Measurements from ENCODE around the gene ACO2. TPM values are rescaled to one million over a fixed set of nuclear protein-coding genes. Genes with fewer than 3 reads are reported as not detected.

Gene ACO2
- total and polyA plus RNA-seq, 2 of the 13 experiments (the other 11 are each of a cell fraction or from before 2014, with no cell fraction given): 19.2 to 45.6 TPM

DNA sequence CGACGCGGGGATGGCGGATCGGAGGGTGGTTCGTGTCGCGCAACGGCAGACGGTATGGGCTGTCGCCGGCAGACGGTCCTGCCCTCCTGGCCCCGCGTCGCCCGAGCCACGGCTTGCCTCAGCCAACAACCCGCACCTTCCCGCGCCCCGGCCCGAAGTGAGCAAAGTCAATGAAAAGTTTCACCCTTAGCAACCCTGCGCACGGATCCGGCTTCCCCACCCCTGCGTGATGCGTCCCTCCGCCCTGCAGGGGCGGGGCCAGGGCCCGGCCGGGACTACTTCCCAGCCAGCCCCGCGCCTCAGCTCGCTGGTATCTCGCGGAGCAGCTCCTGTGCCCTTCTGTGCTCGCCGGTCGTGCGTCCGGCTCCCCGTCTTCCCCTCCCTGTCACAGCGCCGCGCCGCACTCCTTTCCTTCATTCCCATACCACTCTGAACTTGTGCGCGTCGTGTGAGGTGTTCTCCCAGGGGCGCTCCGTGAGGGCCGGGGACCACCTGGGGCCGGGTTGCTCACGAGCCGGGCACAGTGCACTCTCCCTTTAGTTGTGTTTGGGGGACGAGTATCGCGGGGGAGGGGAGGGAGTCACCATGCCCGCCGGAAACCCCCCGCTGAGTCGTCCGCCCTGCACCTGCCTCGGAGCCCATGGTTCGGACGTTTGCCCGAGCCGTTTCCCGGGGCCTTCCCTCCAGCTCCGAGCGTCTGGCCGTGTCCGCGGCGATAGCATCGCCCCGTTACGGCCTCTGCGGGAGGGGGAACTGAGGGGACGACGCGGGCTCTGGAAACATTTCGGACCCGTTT, 22.1 kb upstream of the ACO2 start, which contains the start of gene TOB2 (continued):
- TF ChIP-seq ZNF224 (CRISPR knock-in tag; IDR thresholded peaks at IDR 0.05) (peak; percentile 84), TIGD3 (CRISPR knock-in tag; IDR thresholded peaks at IDR 0.05; ENCODE audit: borderline replicate concordance) (no peak; the same call in 1 of the 2 replicates), ZNF234 (CRISPR knock-in tag; conservative IDR thresholded peaks at IDR 0.05) (peak; percentile 78), SMYD3 (CRISPR knock-in tag; IDR thresholded peaks at IDR 0.05) (peak; percentile 30; the same call in 1 of the 2 replicates), ZKSCAN5 (CRISPR knock-in tag; IDR thresholded peaks at IDR 0.05) (no peak), SAFB2 (CRISPR knock-in tag; IDR thresholded peaks at IDR 0.05; ENCODE audit: borderline replicate concordance, low read depth) (peak; percentile 99), HMGXB4 (CRISPR knock-in tag; IDR thresholded peaks at IDR 0.05; ENCODE audit: borderline replicate concordance in 1 of 2, low read depth in 1 of 2) (peak; percentile 96 to 98), AHDC1 (CRISPR knock-in tag; IDR thresholded peaks at IDR 0.05; ENCODE audit: borderline replicate concordance) (peak; percentile 21; the same call in 1 of the 2 replicates), ZNF652 (CRISPR knock-in tag; IDR thresholded peaks at IDR 0.05; ENCODE audit: borderline replicate concordance, low read depth) (peak; percentile 42; the same call in 1 of the 2 replicates), ATRX (CRISPR knock-in tag; IDR thresholded peaks at IDR 0.05; ENCODE audit: borderline replicate concordance) (no peak), ZNF331 (CRISPR knock-in tag; IDR thresholded peaks at IDR 0.05) (peak; percentile 96)
- TF ChIP-seq, protein P1, sequence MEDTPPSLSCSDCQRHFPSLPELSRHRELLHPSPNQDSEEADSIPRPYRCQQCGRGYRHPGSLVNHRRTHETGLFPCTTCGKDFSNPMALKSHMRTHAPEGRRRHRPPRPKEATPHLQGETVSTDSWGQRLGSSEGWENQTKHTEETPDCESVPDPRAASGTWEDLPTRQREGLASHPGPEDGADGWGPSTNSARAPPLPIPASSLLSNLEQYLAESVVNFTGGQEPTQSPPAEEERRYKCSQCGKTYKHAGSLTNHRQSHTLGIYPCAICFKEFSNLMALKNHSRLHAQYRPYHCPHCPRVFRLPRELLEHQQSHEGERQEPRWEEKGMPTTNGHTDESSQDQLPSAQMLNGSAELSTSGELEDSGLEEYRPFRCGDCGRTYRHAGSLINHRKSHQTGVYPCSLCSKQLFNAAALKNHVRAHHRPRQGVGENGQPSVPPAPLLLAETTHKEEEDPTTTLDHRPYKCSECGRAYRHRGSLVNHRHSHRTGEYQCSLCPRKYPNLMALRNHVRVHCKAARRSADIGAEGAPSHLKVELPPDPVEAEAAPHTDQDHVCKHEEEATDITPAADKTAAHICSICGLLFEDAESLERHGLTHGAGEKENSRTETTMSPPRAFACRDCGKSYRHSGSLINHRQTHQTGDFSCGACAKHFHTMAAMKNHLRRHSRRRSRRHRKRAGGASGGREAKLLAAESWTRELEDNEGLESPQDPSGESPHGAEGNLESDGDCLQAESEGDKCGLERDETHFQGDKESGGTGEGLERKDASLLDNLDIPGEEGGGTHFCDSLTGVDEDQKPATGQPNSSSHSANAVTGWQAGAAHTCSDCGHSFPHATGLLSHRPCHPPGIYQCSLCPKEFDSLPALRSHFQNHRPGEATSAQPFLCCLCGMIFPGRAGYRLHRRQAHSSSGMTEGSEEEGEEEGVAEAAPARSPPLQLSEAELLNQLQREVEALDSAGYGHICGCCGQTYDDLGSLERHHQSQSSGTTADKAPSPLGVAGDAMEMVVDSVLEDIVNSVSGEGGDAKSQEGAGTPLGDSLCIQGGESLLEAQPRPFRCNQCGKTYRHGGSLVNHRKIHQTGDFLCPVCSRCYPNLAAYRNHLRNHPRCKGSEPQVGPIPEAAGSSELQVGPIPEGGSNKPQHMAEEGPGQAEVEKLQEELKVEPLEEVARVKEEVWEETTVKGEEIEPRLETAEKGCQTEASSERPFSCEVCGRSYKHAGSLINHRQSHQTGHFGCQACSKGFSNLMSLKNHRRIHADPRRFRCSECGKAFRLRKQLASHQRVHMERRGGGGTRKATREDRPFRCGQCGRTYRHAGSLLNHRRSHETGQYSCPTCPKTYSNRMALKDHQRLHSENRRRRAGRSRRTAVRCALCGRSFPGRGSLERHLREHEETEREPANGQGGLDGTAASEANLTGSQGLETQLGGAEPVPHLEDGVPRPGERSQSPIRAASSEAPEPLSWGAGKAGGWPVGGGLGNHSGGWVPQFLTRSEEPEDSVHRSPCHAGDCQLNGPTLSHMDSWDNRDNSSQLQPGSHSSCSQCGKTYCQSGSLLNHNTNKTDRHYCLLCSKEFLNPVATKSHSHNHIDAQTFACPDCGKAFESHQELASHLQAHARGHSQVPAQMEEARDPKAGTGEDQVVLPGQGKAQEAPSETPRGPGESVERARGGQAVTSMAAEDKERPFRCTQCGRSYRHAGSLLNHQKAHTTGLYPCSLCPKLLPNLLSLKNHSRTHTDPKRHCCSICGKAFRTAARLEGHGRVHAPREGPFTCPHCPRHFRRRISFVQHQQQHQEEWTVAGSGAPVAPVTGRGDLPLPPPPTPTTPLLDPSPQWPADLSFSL (CRISPR knock-in tag; IDR thresholded peaks at IDR 0.05): no peak

Data from HepG2 (cell line).